Measurements from ENCODE around the gene NCKAP5.

Gene NCKAP5

DNA sequence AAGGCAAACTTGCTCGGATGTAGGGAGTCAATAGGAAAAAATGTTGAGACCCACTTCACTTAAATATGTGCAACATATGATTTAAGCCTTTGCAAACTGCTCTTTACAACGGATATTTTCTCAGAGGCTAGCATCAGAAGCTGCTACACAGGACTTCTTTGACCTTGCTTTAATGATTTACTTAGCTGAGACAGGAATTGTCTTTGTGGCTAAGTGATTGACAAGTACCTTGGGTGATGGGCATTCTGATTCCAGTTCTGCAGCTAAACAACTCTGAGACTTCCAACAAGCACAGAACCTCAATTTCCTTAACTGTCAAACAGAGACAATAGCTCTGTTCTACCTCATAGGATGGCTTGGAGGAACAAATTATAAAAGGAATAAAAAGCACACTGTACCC, 150.2 kb downstream of the NCKAP5 start:
- no peak for TF ChIP-seq YY1 (IDR thresholded peaks at IDR 0.05; ENCODE audit: low read depth)
- no peak for TF ChIP-seq CEBPB (IDR thresholded peaks at IDR 0.05)
- TF ChIP-seq TCF12 (IDR thresholded peaks at IDR 0.05; ENCODE audit: low read depth) = no peak
- no peak for TF ChIP-seq RAD21 (IDR thresholded peaks at IDR 0.05; ENCODE audit: low read depth)
- no peak for TF ChIP-seq TEAD4 (IDR thresholded peaks at IDR 0.05)
- TF ChIP-seq FOXM1 (IDR thresholded peaks at IDR 0.05; ENCODE audit: borderline replicate concordance, low read depth) = no peak
- no peak for TF ChIP-seq EGR1 (IDR thresholded peaks at IDR 0.05)
- TF ChIP-seq EP300 (IDR thresholded peaks at IDR 0.05; ENCODE audit: borderline replicate concordance) = no peak
- TF ChIP-seq NFIC (IDR thresholded peaks at IDR 0.05) = no peak
- TF ChIP-seq TAF1 (IDR thresholded peaks at IDR 0.05; ENCODE audit: low read depth) = no peak
- TF ChIP-seq CREB1 (IDR thresholded peaks at IDR 0.05; ENCODE audit: low read depth) = no peak
- no peak for TF ChIP-seq REST (IDR thresholded peaks at IDR 0.05; ENCODE audit: low read depth)
- no peak for TF ChIP-seq ZBTB7A (IDR thresholded peaks at IDR 0.05; ENCODE audit: low read depth)
- TF ChIP-seq, protein P1, sequence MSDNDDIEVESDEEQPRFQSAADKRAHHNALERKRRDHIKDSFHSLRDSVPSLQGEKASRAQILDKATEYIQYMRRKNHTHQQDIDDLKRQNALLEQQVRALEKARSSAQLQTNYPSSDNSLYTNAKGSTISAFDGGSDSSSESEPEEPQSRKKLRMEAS (IDR thresholded peaks at IDR 0.05) = no peak
- TF ChIP-seq, protein P2, sequence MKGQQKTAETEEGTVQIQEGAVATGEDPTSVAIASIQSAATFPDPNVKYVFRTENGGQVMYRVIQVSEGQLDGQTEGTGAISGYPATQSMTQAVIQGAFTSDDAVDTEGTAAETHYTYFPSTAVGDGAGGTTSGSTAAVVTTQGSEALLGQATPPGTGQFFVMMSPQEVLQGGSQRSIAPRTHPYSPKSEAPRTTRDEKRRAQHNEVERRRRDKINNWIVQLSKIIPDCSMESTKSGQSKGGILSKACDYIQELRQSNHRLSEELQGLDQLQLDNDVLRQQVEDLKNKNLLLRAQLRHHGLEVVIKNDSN (IDR thresholded peaks at IDR 0.05) = no peak

- TF ChIP-seq FOXM1 (IDR thresholded peaks at IDR 0.05; ENCODE audit: borderline replicate concordance, low read depth) (no peak), EP300 (IDR thresholded peaks at IDR 0.05; ENCODE audit: borderline replicate concordance) (no peak), CREB1 (IDR thresholded peaks at IDR 0.05; ENCODE audit: low read depth) (no peak), YY1 (IDR thresholded peaks at IDR 0.05; ENCODE audit: low read depth) (no peak), RAD21 (IDR thresholded peaks at IDR 0.05; ENCODE audit: low read depth) (no peak), NFIC (IDR thresholded peaks at IDR 0.05) (no peak), EGR1 (IDR thresholded peaks at IDR 0.05) (no peak), REST (IDR thresholded peaks at IDR 0.05; ENCODE audit: low read depth) (no peak), TCF12 (IDR thresholded peaks at IDR 0.05; ENCODE audit: low read depth) (no peak)
- TF ChIP-seq, protein P2 (IDR thresholded peaks at IDR 0.05) = no peak
Observed at GRCh38 chr2:133417415-133417814, 150.8 kb downstream of the NCKAP5 start.

- TF ChIP-seq ZBTB7A (IDR thresholded peaks at IDR 0.05; ENCODE audit: low read depth) (no peak), EP300 (IDR thresholded peaks at IDR 0.05; ENCODE audit: borderline replicate concordance) (no peak), TAF1 (IDR thresholded peaks at IDR 0.05; ENCODE audit: low read depth) (no peak), NFIC (IDR thresholded peaks at IDR 0.05) (no peak), RAD21 (IDR thresholded peaks at IDR 0.05; ENCODE audit: low read depth) (no peak), TCF12 (IDR thresholded peaks at IDR 0.05; ENCODE audit: low read depth) (no peak), FOXM1 (IDR thresholded peaks at IDR 0.05; ENCODE audit: borderline replicate concordance, low read depth) (no peak)
- TF ChIP-seq, protein P1 (IDR thresholded peaks at IDR 0.05) = no peak
- TF ChIP-seq, protein P2 (IDR thresholded peaks at IDR 0.05) = no peak
Observed at GRCh38 chr2:133416736-133417135, 151.5 kb downstream of the NCKAP5 start.

DNA sequence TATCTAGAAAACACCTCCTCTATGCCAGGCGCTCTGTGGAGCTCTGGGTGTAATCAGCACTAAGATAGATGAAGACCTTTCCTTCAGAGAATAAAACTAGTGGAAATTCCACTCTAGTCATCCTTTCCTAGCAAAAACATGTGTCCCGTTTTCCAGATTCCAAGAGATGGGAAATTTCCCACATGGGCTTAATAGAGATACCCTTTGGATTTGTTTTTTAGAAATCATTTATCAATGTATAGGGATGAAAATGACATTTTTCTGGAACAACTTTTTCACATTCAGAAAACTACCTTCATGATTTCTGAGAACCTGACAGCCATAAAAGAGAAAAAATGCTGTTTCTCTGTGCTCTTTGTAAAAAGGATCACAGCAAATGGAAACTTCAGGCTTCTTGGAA, 152.1 kb downstream of the NCKAP5 start:
- TF ChIP-seq, protein P1 (IDR thresholded peaks at IDR 0.05) = no peak
- no peak for TF ChIP-seq EP300 (IDR thresholded peaks at IDR 0.05; ENCODE audit: borderline replicate concordance)
- no peak for TF ChIP-seq FOXM1 (IDR thresholded peaks at IDR 0.05; ENCODE audit: borderline replicate concordance, low read depth)
- TF ChIP-seq, protein P2 (IDR thresholded peaks at IDR 0.05) = no peak
- no peak for TF ChIP-seq NFIC (IDR thresholded peaks at IDR 0.05)
- TF ChIP-seq TEAD4 (IDR thresholded peaks at IDR 0.05) = no peak
- no peak for TF ChIP-seq CEBPB (IDR thresholded peaks at IDR 0.05)
- no peak for TF ChIP-seq REST (IDR thresholded peaks at IDR 0.05; ENCODE audit: low read depth)
- TF ChIP-seq TCF12 (IDR thresholded peaks at IDR 0.05; ENCODE audit: low read depth) = no peak
- TF ChIP-seq TAF1 (IDR thresholded peaks at IDR 0.05; ENCODE audit: low read depth) = no peak
- TF ChIP-seq ZBTB7A (IDR thresholded peaks at IDR 0.05; ENCODE audit: low read depth) = no peak
- TF ChIP-seq RAD21 (IDR thresholded peaks at IDR 0.05; ENCODE audit: low read depth) = no peak
- TF ChIP-seq EGR1 (IDR thresholded peaks at IDR 0.05) = no peak
- TF ChIP-seq CREB1 (IDR thresholded peaks at IDR 0.05; ENCODE audit: low read depth) = no peak
